Activated T-helper 1 cell treated with anti-CD3 and anti-CD28 coated beads, Interleukin-12 subunit alpha, Interleukin-12 subunit beta, Interleukin-2, Interleukin-4 antibody, amounts not matched to agents 30 ng/mL and 10 ng/mL and 1 ng/mL, durations not matched to agents 14 hours and 24 hours and 36 hours (primary cell): ENCODE measurements around the gene GRK6. TPM values are rescaled to one million over a fixed set of nuclear protein-coding genes. Genes with fewer than 3 reads are reported as not detected.

Experiments used
- DNase-seq: peaks from one replicate; pipeline ENCODE4 v3.0.0; 2021; ENCODE audit warnings: low spot score
- H3K27ac Mint-ChIP-seq: one replicate; pipeline ENCODE4 v1.8.0; 2021; ENCODE audit warnings: mild to moderate bottlenecking, mixed read lengths
- H3K27me3 Mint-ChIP-seq: one replicate; pipeline ENCODE4 v1.8.0; 2022; ENCODE audit warnings: mild to moderate bottlenecking, moderate library complexity, mixed read lengths; ENCODE audit not compliant: insufficient read depth
- H3K36me3 Mint-ChIP-seq: one replicate; pipeline ENCODE4 v1.8.0; 2021; ENCODE audit warnings: low read depth, mixed read lengths
- H3K4me1 Mint-ChIP-seq: one replicate; pipeline ENCODE4 v1.8.0; 2021; ENCODE audit warnings: low read depth, mixed read lengths
- H3K4me3 Mint-ChIP-seq: one replicate; pipeline ENCODE4 v1.8.0; 2021; ENCODE audit warnings: mild to moderate bottlenecking, moderate library complexity, mixed read lengths
- H3K9me3 Mint-ChIP-seq: one replicate; pipeline ENCODE4 v1.8.0; 2021; ENCODE audit warnings: mixed read lengths
- intact Hi-C: fragments of 100-400 bp; cut with micrococcal nuclease; formaldehyde crosslinking; loops from one replicate; pipeline ENCODE4 v1.15.1; 2024
- total RNA-seq: library from RNA; stranded (reverse); gene quantifications from 2 replicates; pipeline ENCODE4 v1.2.3, GENCODE V29; 2022

The GRK6 gene
- total RNA-seq, 1 donor from 2014 or later: 122 TPM

DNA sequence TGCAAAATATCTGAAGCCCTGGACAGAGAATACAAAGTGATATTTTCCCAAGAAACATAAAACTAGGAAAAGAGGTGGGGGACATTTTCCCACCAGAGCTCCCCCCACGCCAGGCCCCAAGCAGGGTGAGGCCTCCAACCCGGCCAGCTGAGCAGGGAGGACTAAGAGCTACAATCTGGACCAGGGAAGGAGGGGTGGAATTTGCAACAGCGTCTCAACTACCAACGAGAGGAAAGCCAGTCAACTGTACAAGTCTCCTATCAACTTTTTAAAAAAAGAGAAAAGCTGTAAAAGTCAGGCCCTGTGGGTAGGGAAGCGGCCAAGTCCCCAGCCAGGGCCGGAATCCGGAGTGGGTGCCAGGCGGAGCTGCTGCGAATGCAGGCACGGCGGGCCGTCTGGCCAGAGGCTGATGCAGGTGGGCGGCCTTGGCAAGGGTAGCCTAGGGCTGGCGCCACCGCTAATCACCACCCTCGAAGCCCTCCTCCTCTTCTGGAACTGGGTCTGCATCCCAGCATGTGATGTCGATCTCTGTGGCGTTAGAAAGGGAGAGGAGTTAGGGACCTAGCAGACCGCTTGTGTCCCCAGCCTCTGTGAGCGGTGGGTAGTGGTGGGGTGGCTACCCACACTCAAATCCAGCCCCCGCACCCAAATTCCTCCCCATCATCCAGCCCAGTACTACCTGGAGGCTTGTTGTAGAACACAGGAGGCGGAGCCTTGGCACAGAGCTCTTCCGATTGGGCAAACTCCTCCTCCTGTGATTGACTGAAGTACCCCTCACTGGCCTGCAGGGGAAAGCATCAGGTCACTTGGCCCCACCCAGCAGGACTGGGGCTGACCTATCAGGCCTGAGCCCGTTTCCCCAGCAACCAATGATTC lies 30.7 kb downstream of the GRK6 start:
- peak; percentile 53 for DNase-seq
- intact Hi-C loops: loop anchor here (1.0 to 5.0 kb wide), 5 partner anchors 15 to 325 kb away; partner anchors contain the start of genes NSD1, PDLIM7 and TMED9
- H3K27ac Mint-ChIP-seq: no peak overlapping the region
- H3K27me3 Mint-ChIP-seq: peaks cover 13% of the 10 kb centered on the region
- peak overlapping the region; percentile 61 for H3K4me3 Mint-ChIP-seq
- H3K36me3 Mint-ChIP-seq: peaks cover 4% of the 10 kb centered on the region
- H3K9me3 Mint-ChIP-seq: no peaks in the 10 kb centered on the region
- peaks cover 22% of the 10 kb centered on the region for H3K4me1 Mint-ChIP-seq

GRCh38 chr5:177457852-177458681 lies 31.6 kb downstream of the GRK6 start:
- no peak for DNase-seq
- no peaks in the 10 kb centered on the region for H3K9me3 Mint-ChIP-seq
- H3K4me1 Mint-ChIP-seq: peaks cover 31% of the 10 kb centered on the region
- peaks cover 8% of the 10 kb centered on the region for H3K27me3 Mint-ChIP-seq
- H3K4me3 Mint-ChIP-seq: no peak overlapping the region
- intact Hi-C loops: loop anchor here (5.0 kb wide), 2 partner anchors 134 to 326 kb away; partner anchors contain the start of genes NSD1 and TMED9
- peaks cover 4% of the 10 kb centered on the region for H3K36me3 Mint-ChIP-seq
- H3K27ac Mint-ChIP-seq: no peak overlapping the region

- intact Hi-C loops: loop anchor here (5.0 kb wide), 2 partner anchors 133 to 327 kb away; partner anchors contain the start of genes NSD1 and TMED9
- peaks cover 2% of the 10 kb centered on the region for H3K36me3 Mint-ChIP-seq
These were observed 32.5 kb downstream of the GRK6 start for GRCh38 chr5:177458912-177459350.

DNA sequence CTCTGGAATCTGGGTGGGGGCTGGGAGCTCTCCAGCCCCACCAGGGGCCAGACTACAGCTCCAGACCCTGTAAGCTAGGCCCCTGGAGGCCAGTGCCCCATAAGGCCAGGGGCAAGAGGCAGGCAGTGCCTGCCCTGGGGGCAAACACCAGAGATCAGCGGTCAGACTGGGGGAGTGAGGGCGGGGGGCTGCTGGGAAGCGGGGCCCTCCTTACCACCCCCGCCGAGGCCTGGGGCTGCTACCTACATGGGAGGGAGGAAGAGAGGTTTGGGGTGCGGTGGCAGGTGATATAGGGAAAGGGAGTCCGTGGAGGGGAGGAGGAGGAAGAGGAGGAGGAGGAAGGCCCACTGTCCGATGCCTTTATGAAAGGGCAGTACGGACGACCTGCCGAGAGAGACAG lies 32.9 kb downstream of the GRK6 start:
- intact Hi-C loops: loop anchor here (5.0 kb wide), 2 partner anchors 133 to 327 kb away; partner anchors contain the start of genes NSD1 and TMED9
- H3K4me3 Mint-ChIP-seq: no peak overlapping the region
- no peak overlapping the region for H3K27ac Mint-ChIP-seq
- H3K4me1 Mint-ChIP-seq: peaks cover 31% of the 10 kb centered on the region
- peaks cover 2% of the 10 kb centered on the region for H3K36me3 Mint-ChIP-seq
- H3K9me3 Mint-ChIP-seq: no peaks in the 10 kb centered on the region
- DNase-seq: no peak
- H3K27me3 Mint-ChIP-seq: no peaks in the 10 kb centered on the region

More at GRCh38 chr5:177458912-177459350, 32.5 kb downstream of the GRK6 start:
- Mint-ChIP-seq H3K27me3 (no peaks in the 10 kb centered on the region), H3K4me1 (peaks cover 31% of the 10 kb centered on the region), H3K4me3 (no peak overlapping the region), H3K9me3 (no peaks in the 10 kb centered on the region), H3K27ac (no peak overlapping the region)
- no peak for DNase-seq

- no peak overlapping the region for H3K4me3 Mint-ChIP-seq
- H3K27ac Mint-ChIP-seq: no peak overlapping the region
- no peaks in the 10 kb centered on the region for H3K27me3 Mint-ChIP-seq
- no peak for DNase-seq
- H3K36me3 Mint-ChIP-seq: peaks cover 2% of the 10 kb centered on the region
- no peaks in the 10 kb centered on the region for H3K9me3 Mint-ChIP-seq
- H3K4me1 Mint-ChIP-seq: peaks cover 31% of the 10 kb centered on the region
- intact Hi-C loops: loop anchor here (5.0 kb wide), 2 partner anchors 132 to 328 kb away; partner anchors contain the start of genes NSD1 and TMED9
These were observed 33.5 kb downstream of the GRK6 start for GRCh38 chr5:177459819-177460628.

DNA sequence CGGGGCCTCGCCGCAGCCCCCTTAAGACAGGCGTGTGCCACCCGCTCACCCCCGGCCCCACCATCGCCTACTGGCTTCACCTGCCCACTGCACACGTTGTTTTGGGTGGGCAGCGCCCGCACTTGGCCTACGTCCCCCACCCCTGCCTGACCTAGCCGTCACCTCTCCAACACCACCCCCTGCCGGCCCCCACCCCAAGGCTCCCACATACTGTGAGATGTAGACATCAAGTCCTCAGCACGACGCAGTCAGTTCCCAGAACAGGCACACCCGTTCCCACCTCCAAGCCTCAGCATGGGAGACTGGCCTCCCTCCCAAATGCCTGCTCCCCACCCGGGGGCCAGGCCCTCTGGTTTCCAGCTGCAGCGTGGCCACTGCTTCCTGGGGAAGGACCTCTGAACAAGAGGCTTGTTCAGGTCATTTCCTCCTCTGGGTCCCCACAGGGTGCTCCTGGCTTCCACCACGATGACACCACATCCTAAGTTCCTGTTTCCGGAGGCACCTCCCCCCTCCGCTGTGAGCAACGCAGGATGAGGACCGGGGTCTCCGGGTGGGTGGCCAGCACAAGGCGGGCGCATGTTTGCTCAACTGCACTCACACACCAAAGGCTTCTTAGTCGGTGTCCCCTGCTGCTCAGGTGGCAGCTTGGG lies 35.7 kb downstream of the GRK6 start:
- no peak for DNase-seq
- Mint-ChIP-seq H3K27me3 (no peaks in the 10 kb centered on the region), H3K27ac (peak overlapping the region; percentile 71), H3K36me3 (peaks cover 2% of the 10 kb centered on the region), H3K4me3 (peak overlapping the region; percentile 65), H3K4me1 (peaks cover 24% of the 10 kb centered on the region), H3K9me3 (no peaks in the 10 kb centered on the region)
- intact Hi-C loops: no loop called here

DNA sequence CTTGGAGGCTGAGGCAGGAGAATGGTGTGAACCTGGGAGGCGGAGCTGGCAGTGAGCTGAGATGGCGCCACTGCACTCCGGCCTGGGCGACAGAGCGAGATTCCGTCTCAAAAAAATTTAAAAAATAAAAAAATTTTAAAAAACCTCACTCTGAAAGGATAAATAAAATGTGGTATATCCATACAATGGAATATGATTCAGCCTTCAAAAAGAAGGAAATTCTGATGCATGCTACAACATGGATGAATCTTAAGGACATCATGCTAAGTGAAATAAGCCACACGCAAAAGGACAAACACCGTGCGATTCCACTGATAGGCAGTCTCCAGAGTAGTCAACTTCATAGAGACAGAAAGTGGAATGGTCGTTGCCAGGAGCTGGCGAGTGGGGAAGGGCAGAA lies 38.6 kb downstream of the GRK6 start:
- no peak for DNase-seq
- H3K27ac Mint-ChIP-seq: no peak overlapping the region
- H3K4me3 Mint-ChIP-seq: no peak overlapping the region
- peaks cover 20% of the 10 kb centered on the region for H3K4me1 Mint-ChIP-seq
- intact Hi-C loops: no loop called here
- H3K36me3 Mint-ChIP-seq: no peaks in the 10 kb centered on the region
- no peaks in the 10 kb centered on the region for H3K9me3 Mint-ChIP-seq
- no peaks in the 10 kb centered on the region for H3K27me3 Mint-ChIP-seq

DNA sequence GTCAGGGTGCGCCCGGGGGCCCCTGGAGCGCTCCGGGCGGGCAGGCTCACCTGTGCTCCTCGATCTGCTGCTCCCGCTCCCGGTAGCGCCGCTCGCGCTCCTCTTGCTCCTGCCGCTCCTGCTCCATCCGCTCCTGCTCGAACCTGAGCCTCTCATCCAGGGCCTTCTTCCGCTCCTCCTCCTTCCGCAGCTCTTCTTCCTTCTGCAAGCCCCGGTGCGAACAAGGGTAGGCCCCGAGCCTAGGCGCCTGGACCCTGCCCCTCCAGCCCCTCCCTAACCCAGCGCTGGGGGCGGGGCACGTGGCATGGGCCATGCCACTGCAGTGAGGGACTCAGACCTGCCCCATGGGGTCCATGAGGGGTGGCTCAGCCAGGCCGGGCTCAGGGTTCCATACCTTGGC lies 40.4 kb downstream of the GRK6 start:
- Mint-ChIP-seq H3K4me1 (peaks cover 17% of the 10 kb centered on the region), H3K36me3 (no peaks in the 10 kb centered on the region)

DNA sequence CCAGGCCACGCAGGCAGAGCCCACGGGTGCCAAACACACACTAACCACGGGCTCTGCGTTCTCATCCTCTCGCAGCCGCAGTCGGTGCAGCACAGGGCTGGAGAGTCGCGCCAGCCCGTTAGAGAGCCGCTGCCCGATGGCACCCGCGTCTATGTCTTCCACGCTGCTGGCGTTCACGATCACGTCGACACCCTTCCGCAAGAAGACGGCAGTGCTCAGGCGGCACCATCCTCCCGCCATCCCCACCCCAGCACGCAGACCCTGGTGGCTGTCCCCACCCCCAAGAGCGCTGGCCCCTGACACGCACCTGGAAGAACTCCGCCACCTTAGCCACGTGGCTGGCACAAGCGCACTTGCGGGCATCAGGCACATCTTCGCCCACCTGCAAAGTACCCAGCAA lies 41.0 kb downstream of the GRK6 start:
- Mint-ChIP-seq H3K27ac (no peak overlapping the region), H3K9me3 (no peaks in the 10 kb centered on the region), H3K4me3 (no peak overlapping the region), H3K36me3 (no peaks in the 10 kb centered on the region), H3K4me1 (peaks cover 11% of the 10 kb centered on the region), H3K27me3 (peaks cover 2% of the 10 kb centered on the region)
- DNase-seq: no peak
- intact Hi-C loops: no loop called here

More for the DNA sequence above, 40.4 kb downstream of the GRK6 start:
- Mint-ChIP-seq H3K4me3 (no peak overlapping the region), H3K27me3 (peaks cover 2% of the 10 kb centered on the region), H3K9me3 (no peaks in the 10 kb centered on the region), H3K27ac (no peak overlapping the region)
- no peak for DNase-seq
- intact Hi-C loops: no loop called here

DNA sequence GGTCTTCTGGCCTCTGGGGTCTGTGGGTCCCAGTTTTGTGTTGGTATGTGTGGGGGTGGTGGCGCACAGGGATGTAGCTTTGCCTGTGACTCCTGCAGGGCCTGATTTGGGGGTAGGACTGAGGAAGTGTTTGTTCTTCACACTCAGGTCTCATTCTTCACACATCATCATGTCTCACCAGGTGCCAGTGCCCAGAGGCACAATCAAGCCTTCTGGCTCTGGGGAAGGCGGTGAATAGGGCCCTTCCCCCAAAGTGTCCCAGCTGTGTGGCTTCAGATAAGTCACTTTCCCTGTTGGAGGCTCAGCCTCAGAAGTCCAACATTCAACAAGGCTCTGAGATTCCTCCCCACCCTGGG lies 41.8 kb downstream of the GRK6 start:
- H3K4me3 Mint-ChIP-seq: no peak overlapping the region

GRCh38 chr5:177468685-177469628 lies 42.5 kb downstream of the GRK6 start:
- Mint-ChIP-seq H3K36me3 (peaks cover 1% of the 10 kb centered on the region), H3K9me3 (no peaks in the 10 kb centered on the region), H3K27me3 (peaks cover 6% of the 10 kb centered on the region), H3K4me1 (peaks cover 6% of the 10 kb centered on the region), H3K27ac (no peak overlapping the region), H3K4me3 (no peak overlapping the region)
- DNase-seq: no peak
- intact Hi-C loops: no loop called here

More for the DNA sequence above, 41.8 kb downstream of the GRK6 start:
- Mint-ChIP-seq H3K27me3 (peaks cover 4% of the 10 kb centered on the region), H3K36me3 (no peaks in the 10 kb centered on the region), H3K9me3 (no peaks in the 10 kb centered on the region), H3K27ac (no peak overlapping the region), H3K4me1 (peaks cover 4% of the 10 kb centered on the region)
- DNase-seq: no peak
- intact Hi-C loops: no loop called here
